RWPE1 (cell line): ENCODE data around the gene CD27.
"Not testable (repeated sequence)": the region's sequence is repeated elsewhere in the genome, so short reads cannot be mapped to it uniquely, and the experiment has no call there.

Experiments used
- CTCF ChIA-PET: fragments of 350-600 bp; sonication (Branson Sonifier 250); formaldehyde crosslinking; extraction: SDS; loops from one replicate; lab custom pipeline; 2021; lab: Yijun Ruan, JAX
- POLR2A ChIA-PET: fragments of 400-600 bp; formaldehyde crosslinking; extraction: SDS; loops from one replicate; lab custom pipeline; 2020; ENCODE audit warnings: antibody characterized with exemption; ENCODE audit not compliant: low non-redundant PET; lab: Yijun Ruan, JAX
- DNase-seq: peaks from one replicate; pipeline ENCODE4 v3.0.0; 2012; ENCODE audit warnings: low spot score
- H3K27ac ChIP-seq: fragments of 450-650 bp; 2 replicates; pipeline ENCODE4 v1.5.1; 2017
- TF ChIP-seq, protein P1 (sequence below): fragments of 450-650 bp; conservative IDR thresholded peaks from 2 replicates; pipeline ENCODE4 v1.5.1; 2017; ENCODE audit warnings: low read depth, mild to moderate bottlenecking

The CD27 gene

DNA sequence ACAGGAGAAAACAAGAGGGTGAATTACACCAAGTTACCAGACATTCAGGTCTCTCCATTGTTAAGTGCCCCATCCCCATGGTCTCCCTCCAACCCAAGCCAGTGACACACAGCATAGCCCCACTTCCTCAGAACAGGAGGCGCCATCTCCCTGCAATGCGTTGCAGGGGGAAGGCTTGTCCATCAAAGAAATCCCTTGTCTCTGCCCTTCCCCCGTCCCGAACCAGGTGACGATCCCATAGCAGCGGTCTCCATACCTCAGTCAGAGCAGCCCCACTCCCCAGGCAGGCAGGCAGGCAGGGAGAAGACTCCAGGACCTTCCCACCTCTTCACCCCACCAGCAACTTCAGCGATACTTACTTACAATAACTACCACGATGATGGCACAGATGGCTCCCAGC, 19.8 kb downstream of the CD27 start:
- POLR2A ChIA-PET, result no interaction called here
- no peak overlapping the region for H3K27ac ChIP-seq
- TF ChIP-seq, protein P1, sequence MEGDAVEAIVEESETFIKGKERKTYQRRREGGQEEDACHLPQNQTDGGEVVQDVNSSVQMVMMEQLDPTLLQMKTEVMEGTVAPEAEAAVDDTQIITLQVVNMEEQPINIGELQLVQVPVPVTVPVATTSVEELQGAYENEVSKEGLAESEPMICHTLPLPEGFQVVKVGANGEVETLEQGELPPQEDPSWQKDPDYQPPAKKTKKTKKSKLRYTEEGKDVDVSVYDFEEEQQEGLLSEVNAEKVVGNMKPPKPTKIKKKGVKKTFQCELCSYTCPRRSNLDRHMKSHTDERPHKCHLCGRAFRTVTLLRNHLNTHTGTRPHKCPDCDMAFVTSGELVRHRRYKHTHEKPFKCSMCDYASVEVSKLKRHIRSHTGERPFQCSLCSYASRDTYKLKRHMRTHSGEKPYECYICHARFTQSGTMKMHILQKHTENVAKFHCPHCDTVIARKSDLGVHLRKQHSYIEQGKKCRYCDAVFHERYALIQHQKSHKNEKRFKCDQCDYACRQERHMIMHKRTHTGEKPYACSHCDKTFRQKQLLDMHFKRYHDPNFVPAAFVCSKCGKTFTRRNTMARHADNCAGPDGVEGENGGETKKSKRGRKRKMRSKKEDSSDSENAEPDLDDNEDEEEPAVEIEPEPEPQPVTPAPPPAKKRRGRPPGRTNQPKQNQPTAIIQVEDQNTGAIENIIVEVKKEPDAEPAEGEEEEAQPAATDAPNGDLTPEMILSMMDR, result no peak
- CTCF ChIA-PET, result interaction anchor here (0.9 to 2.2 kb wide), 4 partner anchors 13 to 47 kb away, joined by 3 to 29 read pairs (median 6); partner anchors contain the start of gene TAPBPL
- no peak for DNase-seq

DNA sequence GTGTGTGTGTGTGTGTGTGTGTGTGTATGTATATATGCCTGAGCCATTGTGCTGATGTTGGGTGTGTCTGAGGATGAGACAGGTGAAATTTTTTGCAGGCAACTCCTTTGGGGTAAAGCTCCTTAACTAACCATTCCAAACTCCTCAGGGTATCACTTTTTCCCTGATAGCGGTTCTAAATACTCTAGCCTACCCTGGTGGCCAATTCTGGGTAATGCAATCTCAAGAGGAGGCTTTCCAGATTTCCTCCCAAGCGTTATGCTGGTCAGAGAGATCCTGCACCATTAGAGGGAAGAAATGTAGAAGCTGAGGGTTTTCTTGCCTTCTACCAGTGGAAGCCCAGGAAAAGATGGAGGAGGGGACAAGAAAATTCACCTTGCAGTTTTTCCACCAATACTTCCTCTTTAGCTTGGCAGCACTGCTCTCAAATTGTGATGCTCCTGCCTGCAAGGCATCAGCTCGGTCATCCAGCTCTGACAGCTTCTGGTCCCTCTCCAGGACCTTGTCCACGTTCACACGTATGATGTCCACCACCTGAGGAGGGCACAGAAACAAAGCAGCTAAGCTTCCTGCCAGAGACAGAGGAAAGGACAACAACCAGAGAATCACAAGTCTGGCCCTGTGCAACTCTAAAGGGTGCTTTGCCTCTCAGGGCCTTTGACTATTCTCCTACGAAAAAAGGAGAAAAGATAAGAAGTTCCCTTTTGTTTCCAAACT, 20.9 kb downstream of the CD27 start:
- DNase-seq, result peak; percentile 68
- TF ChIP-seq, protein P1, result peak; percentile 64
- POLR2A ChIA-PET, result interaction anchor here (0.5 to 0.7 kb wide), 2 partner anchors 126 to 269 kb away, joined by 3 read pairs; no protein-coding TSS in a partner anchor
- H3K27ac ChIP-seq, result no peak overlapping the region
- CTCF ChIA-PET, result interaction anchor here (0.6 to 2.2 kb wide), 19 partner anchors 12 to 383 kb away, joined by 3 to 29 read pairs (median 3); partner anchors contain the start of genes CD9 and TAPBPL

DNA sequence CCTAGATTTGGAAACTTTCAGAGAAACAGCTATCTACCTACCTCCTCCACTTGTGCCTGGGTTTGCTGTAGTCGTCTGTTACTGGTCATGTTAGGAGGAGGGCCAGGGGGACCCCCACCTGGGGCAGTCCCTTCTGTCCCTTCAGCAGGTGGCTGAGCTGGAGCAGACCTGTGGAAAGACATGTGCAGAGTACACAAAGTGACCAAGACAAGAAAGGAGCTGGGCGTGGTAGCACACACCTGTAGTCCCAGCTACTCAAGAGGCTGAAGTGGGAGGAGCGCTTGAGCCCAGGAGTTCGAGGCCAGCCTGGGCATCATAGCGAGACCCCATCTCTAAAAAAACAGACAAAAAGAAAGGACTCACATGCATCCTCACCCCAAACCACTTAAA, 21.4 kb downstream of the CD27 start:
- no peak overlapping the region for H3K27ac ChIP-seq
- ChIA-PET POLR2A (interaction anchor here (0.5 to 0.7 kb wide), 2 partner anchors 127 to 270 kb away, joined by 3 read pairs; no protein-coding TSS in a partner anchor), CTCF (interaction anchor here (0.6 to 2.2 kb wide), 12 partner anchors 13 to 382 kb away, joined by 3 to 29 read pairs (median 3); no protein-coding TSS in a partner anchor)
- DNase-seq, result no peak
- TF ChIP-seq, protein P1, result no peak

DNA sequence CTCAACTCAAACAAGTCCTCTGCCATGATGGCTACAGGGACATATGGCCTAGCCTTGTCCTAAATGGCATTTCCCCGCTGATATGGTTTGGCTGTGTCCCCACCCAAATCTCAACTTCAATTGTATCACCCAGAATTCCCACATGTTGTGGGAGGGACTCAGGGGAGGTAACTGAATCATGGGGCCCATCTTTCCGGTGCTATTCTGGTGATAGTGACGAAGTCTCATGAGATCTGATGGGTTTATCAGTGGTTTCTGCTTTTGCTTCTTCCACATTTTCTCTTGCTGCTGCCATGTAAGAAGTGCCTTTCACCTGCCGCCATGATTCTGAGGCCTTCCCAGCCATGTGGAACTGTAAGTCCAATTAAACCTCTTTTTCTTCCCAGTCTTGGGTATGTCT, 22.0 kb downstream of the CD27 start:
- H3K27ac ChIP-seq, POLR2A ChIA-PET, DNase-seq: not testable (repeated sequence)
- CTCF ChIA-PET, result interaction anchor here (1.1 to 2.2 kb wide), 4 partner anchors 13 to 42 kb away, joined by 3 to 29 read pairs (median 3); no protein-coding TSS in a partner anchor

DNA sequence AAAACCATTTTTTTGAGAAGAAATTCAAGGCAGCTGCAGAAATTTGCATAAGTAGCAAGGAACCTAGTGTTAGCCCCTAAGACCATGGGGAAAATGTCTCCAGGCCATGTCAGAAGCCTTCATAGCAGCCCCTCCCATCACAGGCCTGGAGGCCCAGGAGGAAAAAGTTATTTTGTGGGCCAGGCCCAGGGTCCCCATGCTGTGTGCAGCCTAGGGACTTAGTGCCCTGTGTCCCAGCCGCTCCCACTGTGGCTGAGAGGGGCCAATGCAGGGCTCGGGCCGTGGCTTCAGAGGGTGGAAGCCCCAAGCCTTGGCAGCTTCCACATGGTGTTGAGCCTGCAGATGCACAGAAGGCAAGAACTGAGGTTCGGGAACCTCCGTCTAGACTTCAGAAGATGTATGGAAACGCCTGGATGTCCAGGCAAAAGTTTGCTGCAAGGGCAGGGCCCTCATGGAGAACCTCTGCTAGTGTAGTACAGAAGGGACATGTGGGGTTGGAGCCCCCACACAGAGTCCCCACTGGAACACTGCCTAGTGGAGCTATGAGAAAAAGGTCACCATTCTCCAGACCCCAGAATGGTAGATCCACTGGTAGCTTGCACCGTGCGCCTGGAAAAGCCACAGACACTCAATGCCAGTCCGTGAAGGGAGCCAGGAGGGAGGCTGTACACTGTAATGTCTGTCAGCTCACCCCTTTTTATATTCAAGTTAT, 23.0 kb downstream of the CD27 start:
- DNase-seq, H3K27ac ChIP-seq, POLR2A ChIA-PET, CTCF ChIA-PET: not testable (repeated sequence)

DNA sequence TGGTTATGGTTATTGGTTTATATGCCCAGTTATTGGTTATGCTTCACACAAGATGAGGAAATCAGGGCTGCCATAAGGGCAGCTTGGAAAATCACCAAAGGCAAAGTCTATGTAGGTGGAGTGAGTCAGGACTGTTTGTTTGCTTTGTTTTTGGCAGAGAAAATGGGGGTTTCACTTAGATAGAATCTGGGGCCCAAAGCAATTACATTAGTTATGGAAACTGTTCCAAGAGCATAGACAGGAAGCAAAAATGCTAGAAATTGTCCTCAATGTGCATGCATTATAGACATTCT, 23.5 kb downstream of the CD27 start:
- ChIA-PET POLR2A (no interaction called here), CTCF (no interaction called here)
- TF ChIP-seq, protein P1, result no peak
- no peak for DNase-seq
- no peak overlapping the region for H3K27ac ChIP-seq

DNA sequence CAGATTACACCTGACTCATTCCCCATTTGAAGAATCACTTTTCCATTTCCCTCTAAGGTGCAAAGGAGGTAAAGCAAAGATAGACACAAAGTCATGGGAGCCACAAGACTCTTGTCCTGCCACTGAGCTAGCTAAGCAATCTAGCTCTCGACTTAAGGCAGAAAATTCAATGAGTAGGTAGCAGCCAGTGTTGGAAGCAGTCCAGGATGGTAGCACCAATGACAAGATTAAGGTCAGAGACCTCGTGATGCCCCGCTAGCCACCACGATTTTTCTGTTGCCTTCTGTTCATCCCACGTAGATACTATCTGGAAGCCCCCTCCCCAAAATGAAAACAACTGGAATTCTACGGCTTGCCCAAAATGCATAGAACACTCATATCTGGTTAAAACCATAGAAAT, 24.3 kb downstream of the CD27 start:
- ChIA-PET POLR2A (no interaction called here), CTCF (interaction anchor here (0.6 kb wide), 1 partner anchor 46 kb away, joined by 4 read pairs; no protein-coding TSS in a partner anchor)
- TF ChIP-seq, protein P1, result no peak
- no peak for DNase-seq
- no peak overlapping the region for H3K27ac ChIP-seq
